HCT116 (cell line): ENCODE data around the gene TOX2. TPM values are rescaled to one million over a fixed set of nuclear protein-coding genes. Genes with fewer than 3 reads are reported as not detected.

Source experiments
- ATAC-seq: fragments of 200-7000 bp; cut with Tn5 transposase; 2 replicates; pipeline ENCODE4 v1.9.1; 2020; ENCODE audit warnings: mild to moderate bottlenecking, moderate library complexity
- BruUV-seq: library from RNA; stranded (reverse); fragments of 400-500 nt; replicated peaks from 2 replicates; lab custom pipeline; 2021; lab: Mats Ljungman, UMichigan
- CTCF ChIA-PET: fragments of 300-600 bp; sonication (Branson Sonifier 250); formaldehyde crosslinking; loops from one replicate; lab custom pipeline; 2021; ENCODE audit warnings: antibody characterized with exemption; lab: Charles Lee
- POLR2A ChIA-PET: fragments of 300-600, 350-600 bp; sonication (Branson Sonifier 250); formaldehyde crosslinking; loops from one replicate; lab custom pipeline; 2021; ENCODE audit warnings: antibody characterized with exemption; lab: Charles Lee
- RAD21 ChIA-PET, 2 experiments: fragments of 300-600 bp; sonication (Branson Sonifier 250); formaldehyde crosslinking; loops; one replicate each; lab custom pipeline; 2023; ENCODE audit warnings: low total read pairs in 2 of 2; ENCODE audit not compliant: uncharacterized antibody in 2 of 2, unreplicated experiment in 2 of 2, low non-redundant PET in 1 of 2; lab: Charles Lee
- DNase-seq: peaks from one replicate; pipeline ENCODE4 v3.0.0-alpha.2; 2010; ENCODE audit warnings: low read depth, low spot score
- H2AFZ ChIP-seq: fragments of 200-600 bp; shearing (Covaris generic), sonication (generic); 2 replicates; pipeline ENCODE4 v1.6.1; 2017; ENCODE audit warnings: low read depth, mixed run types, mixed read lengths, antibody characterized with exemption, low read length; ENCODE audit not compliant: poor library complexity, severe bottlenecking
- H3K27ac ChIP-seq: 2 replicates; pipeline ENCODE4 v1.5.1; 2012; ENCODE audit warnings: low read depth, low read length
- H3K27me3 ChIP-seq: fragments of 200-600 bp; sonication (generic); 2 replicates; pipeline ENCODE4 v1.6.1; 2016; ENCODE audit warnings: mixed run types, low read length, mixed read lengths; ENCODE audit not compliant: insufficient read depth
- H3K36me3 ChIP-seq, 2 experiments: fragments of 200-500 bp in 1 of 2; fragments of 200-600 bp in 1 of 2; sonication (Bioruptor generic) in 1 of 2; sonication (generic) in 1 of 2; 2 replicates each; pipeline versions ENCODE4 v1.5.1 to v1.6.1; 2014 to 2016; ENCODE audit warnings: low read length in 2 of 2, inconsistent platforms in 1 of 2, mixed read lengths in 1 of 2, mixed run types in 1 of 2; ENCODE audit not compliant: insufficient read depth in 2 of 2, control insufficient read depth in 1 of 2
- H3K4me1 ChIP-seq, 2 experiments: fragments of 200-600 bp in 1 of 2; sonication (generic) in 1 of 2; 2 replicates each; pipeline versions ENCODE4 v1.5.1 to v1.6.1; 2012 to 2017; ENCODE audit warnings: low read length in 2 of 2, inconsistent platforms in 1 of 2, mild to moderate bottlenecking in 1 of 2, mixed read lengths in 1 of 2, mixed run types in 1 of 2, moderate library complexity in 1 of 2; ENCODE audit not compliant: insufficient read depth in 2 of 2, control insufficient read depth in 1 of 2
- H3K4me2 ChIP-seq: fragments of 200-600 bp; sonication (generic); 2 replicates; pipeline ENCODE4 v1.6.1; 2017; ENCODE audit warnings: mixed run types, low read length, mixed read lengths
- H3K4me3 ChIP-seq, 2 experiments: fragments of 200-600 bp in 1 of 2; sonication (generic) in 1 of 2; replicated peaks in 1 of 2; 2 replicates each; pipeline ENCODE4 v1.5.1; 2011 to 2016; ENCODE audit warnings: low read length in 2 of 2, control low read depth in 1 of 2, low read depth in 1 of 2, mild to moderate bottlenecking in 1 of 2, mixed read lengths in 1 of 2, mixed run types in 1 of 2
- H3K79me2 ChIP-seq: fragments of 200-600 bp; sonication (generic); 2 replicates; pipeline ENCODE4 v1.6.1; 2017; ENCODE audit warnings: mild to moderate bottlenecking, mixed run types, low read length, moderate library complexity, mixed read lengths; ENCODE audit not compliant: insufficient read depth
- H3K9ac ChIP-seq: fragments of 200-600 bp; sonication (generic); 2 replicates; pipeline ENCODE4 v1.6.1; 2016; ENCODE audit warnings: low read length, mixed read lengths
- H3K9me2 ChIP-seq: fragments of 200-600 bp; sonication (generic), shearing (Covaris generic); 2 replicates; pipeline ENCODE4 v1.6.1; 2017; ENCODE audit warnings: mixed run types, mild to moderate bottlenecking, moderate library complexity; ENCODE audit not compliant: insufficient read depth
- H3K9me3 ChIP-seq, 2 experiments: fragments of 200-500 bp in 1 of 2; fragments of 200-600 bp in 1 of 2; sonication (Bioruptor generic) in 1 of 2; sonication (generic) in 1 of 2; 2 replicates each; pipeline ENCODE4 v1.6.1; 2014 to 2017; ENCODE audit warnings: low read length in 2 of 2, mixed read lengths in 2 of 2, inconsistent platforms in 1 of 2, low read depth in 1 of 2, mild to moderate bottlenecking in 1 of 2, mixed run types in 1 of 2, moderate library complexity in 1 of 2; ENCODE audit not compliant: control insufficient read depth in 1 of 2, insufficient read depth in 1 of 2
- H4K20me1 ChIP-seq: fragments of 200-600 bp; sonication (generic), shearing (Covaris generic); 2 replicates; pipeline ENCODE4 v1.6.1; 2017; ENCODE audit warnings: mixed run types, mild to moderate bottlenecking, moderate library complexity; ENCODE audit not compliant: insufficient read depth
- ATF3 ChIP-seq: IDR thresholded peaks from 2 replicates; pipeline ENCODE4 v1.6.1; 2012
- EGR1 ChIP-seq: IDR thresholded peaks from 2 replicates; pipeline ENCODE4 v1.6.1; 2012; ENCODE audit warnings: low read depth
- EZH2phosphoT487 ChIP-seq: fragments of 200-600 bp; IDR thresholded peaks from 2 replicates; pipeline ENCODE4 v1.6.1; 2018; ENCODE audit warnings: antibody characterized with exemption, borderline replicate concordance
- FOSL1 ChIP-seq: IDR thresholded peaks from 2 replicates; pipeline ENCODE4 v1.6.1; 2012; ENCODE audit warnings: low read depth
- JUND ChIP-seq: IDR thresholded peaks from 2 replicates; pipeline ENCODE4 v1.6.1; 2012
- MAX ChIP-seq: IDR thresholded peaks from 2 replicates; pipeline ENCODE4 v1.6.1; 2012
- POLR2A ChIP-seq: IDR thresholded peaks from 2 replicates; pipeline ENCODE4 v1.7.0; 2011; ENCODE audit warnings: borderline replicate concordance; ENCODE audit not compliant: insufficient read depth, insufficient read length; ENCODE audit errors: extremely low read depth
- POLR2AphosphoS5 ChIP-seq: IDR thresholded peaks from 2 replicates; pipeline ENCODE4 v1.6.1; 2011; ENCODE audit warnings: mild to moderate bottlenecking, low read depth, low read length, moderate library complexity
- REST ChIP-seq: IDR thresholded peaks from 2 replicates; pipeline ENCODE4 v1.6.1; 2012; ENCODE audit warnings: low read depth
- SIN3A ChIP-seq: IDR thresholded peaks from 2 replicates; pipeline ENCODE4 v1.6.1; 2012; ENCODE audit warnings: low read depth
- TCF7L2 ChIP-seq: IDR thresholded peaks from 2 replicates; pipeline ENCODE4 v1.7.0; 2011; ENCODE audit warnings: borderline replicate concordance, inconsistent platforms; ENCODE audit not compliant: insufficient read depth, insufficient read length; ENCODE audit errors: extremely low read depth
- ZNF274 ChIP-seq: fragments of 200-500 bp; sonication (Bioruptor generic); IDR thresholded peaks from 2 replicates; pipeline ENCODE4 v1.6.1; 2014; ENCODE audit warnings: mild to moderate bottlenecking, low read depth, low read length, inconsistent platforms
- intact Hi-C: fragments of 100-400 bp; cut with micrococcal nuclease; formaldehyde crosslinking; loops from 2 replicates; pipeline ENCODE4 v1.10.0; 2022
- total RNA-seq: library from RNA; stranded (reverse); gene quantifications from one replicate; pipeline ENCODE4 v1.2.1, GENCODE V29; 2021; ENCODE audit not compliant: unreplicated experiment

Gene TOX2
- total RNA-seq, 1 experiment from 2014 or later = 39.6 TPM

GRCh38 chr20:43995645-43996044 is 81.0 kb downstream of the TOX2 start:
- no peaks in the 10 kb centered on the region for H3K79me2 ChIP-seq
- peaks cover 0 to 9% of the 10 kb centered on the region in 2 experiments; a peak in 1 of 4 replicates for H3K4me1 ChIP-seq
- no peak overlapping the region for H3K9ac ChIP-seq
- H3K27ac ChIP-seq = no peak overlapping the region
- no peaks in the 10 kb centered on the region for H3K27me3 ChIP-seq
- POLR2A ChIA-PET = no interaction called here
- H2AFZ ChIP-seq = no peak overlapping the region
- BruUV-seq = no TSS peak
- no peak for DNase-seq
- RAD21 ChIA-PET = no interaction called here
- CTCF ChIA-PET = interaction anchor here (2.2 kb wide), 1 partner anchor 12 kb away, joined by 11 read pairs; no protein-coding TSS in a partner anchor
- no peak overlapping the region for H3K4me2 ChIP-seq
- H4K20me1 ChIP-seq = no peaks in the 10 kb centered on the region
- no peaks in the 10 kb centered on the region for H3K9me2 ChIP-seq
- no peaks in the 10 kb centered on the region for H3K36me3 ChIP-seq
- TF ChIP-seq REST = no peak
- no peak for TF ChIP-seq POLR2A
- TF ChIP-seq JUND = no peak
- no peak for TF ChIP-seq SIN3A
- no peak for TF ChIP-seq EZH2phosphoT487
- TF ChIP-seq EGR1 = no peak
- no peak for TF ChIP-seq POLR2AphosphoS5
- TF ChIP-seq FOSL1 = no peak
- no peak for TF ChIP-seq ATF3
- TF ChIP-seq TCF7L2 = no peak
- TF ChIP-seq ZNF274 = no peak
- no peak for TF ChIP-seq MAX
- TF ChIP-seq, all 23 proteins: peak for 0
- intact Hi-C loops = no loop called here
- Histone ChIP-seq H3K9me3 (no peaks in the 10 kb centered on the region), H3K4me3 (no peak overlapping the region)
- no peak for ATAC-seq
